Neural progenitor cell (in vitro differentiated cells): ENCODE measurements around the gene CNOT1. TPM values are rescaled to one million over a fixed set of nuclear protein-coding genes. Genes with fewer than 3 reads are reported as not detected.

Source experiments
- DNase-seq: peaks from one replicate; pipeline ENCODE4 v3.0.0-alpha.2; 2016; ENCODE audit warnings: low spot score
- H2AFZ ChIP-seq: fragments of 200-600 bp; sonication (generic); replicated peaks from 2 replicates; pipeline ENCODE4 v1.6.1; 2016; ENCODE audit warnings: antibody characterized with exemption
- H3F3A ChIP-seq: fragments of 200-600 bp; sonication (generic); 2 replicates; pipeline ENCODE4 v1.6.1; 2016; ENCODE audit warnings: antibody characterized with exemption, low read depth
- H3K27ac ChIP-seq: fragments of 200-600 bp; sonication (generic); 2 replicates; pipeline ENCODE4 v1.5.1; 2016; ENCODE audit warnings: mild to moderate bottlenecking
- H3K27me3 ChIP-seq: fragments of 200-600 bp; sonication (generic); 2 replicates; pipeline ENCODE4 v1.6.1; 2016; ENCODE audit warnings: mild to moderate bottlenecking, moderate library complexity
- H3K36me3 ChIP-seq: fragments of 200-600 bp; sonication (generic); 2 replicates; pipeline ENCODE4 v1.5.1; 2016
- H3K4me1 ChIP-seq: fragments of 200-600 bp; sonication (generic); 2 replicates; pipeline ENCODE4 v1.6.1; 2016; ENCODE audit warnings: mixed run types
- H3K4me2 ChIP-seq: fragments of 200-600 bp; sonication (generic); 2 replicates; pipeline ENCODE4 v1.6.1; 2016
- H3K4me3 ChIP-seq: fragments of 200-600 bp; sonication (generic); 2 replicates; pipeline ENCODE4 v1.5.1; 2016
- H3K79me2 ChIP-seq: fragments of 200-600 bp; sonication (generic); 2 replicates; pipeline ENCODE4 v1.6.1; 2016; ENCODE audit warnings: low read depth
- H3K9ac ChIP-seq: fragments of 200-600 bp; sonication (generic); 2 replicates; pipeline ENCODE4 v1.6.1; 2016
- H3K9me3 ChIP-seq: fragments of 200-600 bp; sonication (generic); 2 replicates; pipeline ENCODE4 v1.5.1; 2016; ENCODE audit warnings: low read depth
- H4K20me1 ChIP-seq: fragments of 200-600 bp; sonication (generic); 2 replicates; pipeline ENCODE4 v1.6.1; 2016; ENCODE audit warnings: low read depth
- H3K27ac Mint-ChIP-seq: 3 replicates; pipeline ENCODE4 v1.8.0; 2021; ENCODE audit warnings: mixed read lengths
- H3K27me3 Mint-ChIP-seq: 2 replicates; pipeline ENCODE4 v1.8.0; 2022; ENCODE audit warnings: low read depth, mild to moderate bottlenecking, inconsistent platforms, moderate library complexity, mixed read lengths; ENCODE audit not compliant: insufficient read depth
- H3K36me3 Mint-ChIP-seq: 3 replicates; pipeline ENCODE4 v1.8.0; 2021; ENCODE audit warnings: mixed read lengths
- H3K4me1 Mint-ChIP-seq: 3 replicates; pipeline ENCODE4 v1.8.0; 2021; ENCODE audit warnings: mixed read lengths
- H3K4me3 Mint-ChIP-seq: 3 replicates; pipeline ENCODE4 v1.8.0; 2021; ENCODE audit warnings: mild to moderate bottlenecking, moderate library complexity, mixed read lengths
- H3K9me3 Mint-ChIP-seq: 3 replicates; pipeline ENCODE4 v1.8.0; 2020; ENCODE audit warnings: mixed read lengths
- CTCF ChIP-seq: fragments of 200-600 bp; sonication (generic); IDR thresholded peaks from 2 replicates; pipeline ENCODE4 v1.5.1; 2017; ENCODE audit warnings: antibody characterized with exemption, mild to moderate bottlenecking
- EZH2 ChIP-seq: fragments of 200-600 bp; sonication (generic); IDR thresholded peaks from 2 replicates; pipeline ENCODE4 v1.6.1; 2017; ENCODE audit warnings: antibody characterized with exemption, mild to moderate bottlenecking, moderate library complexity
- EZH2phosphoT487 ChIP-seq: fragments of 200-600 bp; sonication (generic); IDR thresholded peaks from 2 replicates; pipeline ENCODE4 v1.6.1; 2017; ENCODE audit warnings: antibody characterized with exemption
- total RNA-seq: library from RNA; depleted of rRNA; stranded (reverse); fragments of >200 nt; gene quantifications from 2 replicates; pipeline ENCODE4 v1.2.3, GENCODE V29; 2015; ENCODE audit warnings: low replicate concordance

Gene CNOT1
- 222 and 241 TPM in 2 replicates for total RNA-seq

DNA sequence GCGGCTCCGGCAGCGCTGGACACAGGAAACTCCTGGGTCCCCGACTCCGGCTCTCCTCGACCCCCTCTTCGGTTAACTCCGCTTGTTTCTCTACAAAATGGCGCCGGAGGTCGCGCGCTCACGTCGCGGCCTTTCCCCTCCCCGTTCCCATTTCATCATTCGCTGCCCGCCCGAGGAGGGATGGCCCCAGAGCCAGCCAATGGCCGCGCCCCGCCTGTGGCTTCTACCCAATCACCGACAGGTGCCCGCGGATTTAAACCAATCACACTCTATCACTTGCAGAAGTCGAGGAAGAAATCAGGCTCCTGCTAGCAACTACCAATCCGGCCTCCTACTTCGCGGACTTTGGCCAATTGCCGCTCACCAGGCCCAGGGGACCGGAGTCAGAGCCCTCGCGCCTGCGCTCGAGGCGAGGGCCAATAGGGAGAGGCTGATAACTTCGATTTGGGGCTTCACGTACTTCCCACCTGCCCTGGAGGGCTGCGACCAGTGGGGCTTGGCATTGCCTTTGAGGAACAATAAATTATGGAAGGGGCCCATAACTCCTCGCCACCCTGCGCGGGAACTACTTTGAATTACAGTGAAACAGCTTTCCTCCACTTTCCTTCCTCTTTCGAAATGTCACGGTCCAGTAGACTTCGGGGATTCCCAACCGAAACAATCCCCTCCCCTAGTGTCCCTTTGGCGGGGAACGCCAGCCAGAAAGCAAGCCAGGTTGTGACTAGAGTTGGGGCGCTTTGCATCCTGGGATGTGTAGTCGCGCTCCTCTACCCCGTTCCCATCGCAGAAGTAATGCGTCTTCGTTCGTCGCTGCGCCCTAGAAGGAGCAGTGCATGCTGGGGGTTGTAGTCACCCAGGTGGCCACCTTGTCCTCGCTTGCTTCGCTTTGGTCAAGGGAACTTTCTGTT lies at the start of gene CNOT1:
Gene CNOT1, minus strand, starts transcription at position 94 of the 908 bp plus-strand sequence. CDS start 30,489 bp downstream, outside the sequence.
- H4K20me1 ChIP-seq = peaks cover 41% of the 10 kb centered on the region
- Mint-ChIP-seq H3K27ac (peak within 1 kb of the TSS; percentile 100), H3K9me3 (no peaks in the 10 kb centered on the region), H3K4me1 (peaks cover 14% of the 10 kb centered on the region), H3K36me3 (peaks cover 3% of the 10 kb centered on the region), H3K27me3 (peaks cover 9% of the 10 kb centered on the region), H3K4me3 (peak within 1 kb of the TSS; percentile 100)
- H3F3A ChIP-seq = no peaks in the 10 kb centered on the region
- H3K9me3 ChIP-seq = no peaks in the 10 kb centered on the region
- no peaks in the 10 kb centered on the region for H3K27me3 ChIP-seq
- peak within 1 kb of the TSS; percentile 91 for H3K4me3 ChIP-seq
- peak within 1 kb of the TSS; percentile 88 for H2AFZ ChIP-seq
- peaks cover 11% of the 10 kb centered on the region for H3K4me1 ChIP-seq
- H3K27ac ChIP-seq = peak within 1 kb of the TSS; percentile 94
- H3K79me2 ChIP-seq = peaks cover 47% of the 10 kb centered on the region
- H3K36me3 ChIP-seq = no peaks in the 10 kb centered on the region
- H3K4me2 ChIP-seq = peak within 1 kb of the TSS; percentile 98
- TF ChIP-seq CTCF (no peak), EZH2 (no peak), EZH2phosphoT487 (no peak)
- peak within 1 kb of the TSS; percentile 99 for H3K9ac ChIP-seq
- peak; percentile 98 for DNase-seq

DNA sequence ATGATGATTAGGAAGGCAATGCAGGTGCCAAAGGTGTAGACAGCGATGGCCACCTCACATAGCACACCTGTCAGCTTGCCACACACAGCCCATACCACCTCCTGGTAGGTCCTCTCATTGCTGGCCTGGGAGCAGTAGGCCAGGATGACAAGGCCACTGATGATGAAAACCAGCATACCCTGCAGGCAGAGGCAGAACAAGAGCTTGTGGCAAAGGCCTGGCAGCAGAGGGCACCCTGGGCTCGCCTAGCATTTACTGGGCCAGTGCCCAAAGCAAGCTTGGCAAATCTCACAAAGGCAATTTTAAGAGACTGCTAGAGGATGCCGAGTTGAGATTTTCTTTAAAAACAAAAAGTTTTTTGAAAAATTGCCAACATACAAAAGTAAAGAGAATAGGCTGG lies 49.1 kb upstream of the CNOT1 start:
- no peak overlapping the region for H2AFZ ChIP-seq
- H3K9me3 Mint-ChIP-seq = no peaks in the 10 kb centered on the region
- no peak overlapping the region for H3K27ac ChIP-seq
- H3K27me3 Mint-ChIP-seq = peaks cover 3% of the 10 kb centered on the region
- peaks cover 9% of the 10 kb centered on the region for H3K79me2 ChIP-seq
- no peak overlapping the region for H3K9ac ChIP-seq
- no peak overlapping the region for H3K4me2 ChIP-seq
- H3K36me3 Mint-ChIP-seq = peaks cover 5% of the 10 kb centered on the region
- peaks cover 6% of the 10 kb centered on the region for H3K4me1 Mint-ChIP-seq
- no peaks in the 10 kb centered on the region for H3F3A ChIP-seq
- no peak for DNase-seq
- TF ChIP-seq EZH2phosphoT487 (no peak), CTCF (no peak), EZH2 (no peak)
- no peak overlapping the region for H3K27ac Mint-ChIP-seq
- no peak overlapping the region for H3K4me3 ChIP-seq
- H3K4me1 ChIP-seq = no peaks in the 10 kb centered on the region
- no peaks in the 10 kb centered on the region for H3K27me3 ChIP-seq
- no peaks in the 10 kb centered on the region for H3K36me3 ChIP-seq
- no peaks in the 10 kb centered on the region for H4K20me1 ChIP-seq
- no peak overlapping the region for H3K4me3 Mint-ChIP-seq
- H3K9me3 ChIP-seq = no peaks in the 10 kb centered on the region

GRCh38 chr16:58678269-58678668 lies 48.6 kb upstream of the CNOT1 start:
- no peak for TF ChIP-seq EZH2phosphoT487
- TF ChIP-seq CTCF = no peak
- TF ChIP-seq EZH2 = no peak
- Mint-ChIP-seq H3K27me3 (peaks cover 3% of the 10 kb centered on the region), H3K4me1 (peaks cover 1% of the 10 kb centered on the region), H3K36me3 (peaks cover 5% of the 10 kb centered on the region), H3K9me3 (no peaks in the 10 kb centered on the region), H3K4me3 (no peak overlapping the region), H3K27ac (no peak overlapping the region)
- H3K27ac ChIP-seq = no peak overlapping the region
- no peaks in the 10 kb centered on the region for H3K4me1 ChIP-seq
- DNase-seq = no peak
- H3K9ac ChIP-seq = no peak overlapping the region
- no peaks in the 10 kb centered on the region for H3F3A ChIP-seq
- H2AFZ ChIP-seq = no peak overlapping the region
- H3K79me2 ChIP-seq = peaks cover 5% of the 10 kb centered on the region
- H3K36me3 ChIP-seq = no peaks in the 10 kb centered on the region
- no peak overlapping the region for H3K4me2 ChIP-seq
- H3K4me3 ChIP-seq = no peak overlapping the region
- no peaks in the 10 kb centered on the region for H3K9me3 ChIP-seq
- H3K27me3 ChIP-seq = no peaks in the 10 kb centered on the region
- no peaks in the 10 kb centered on the region for H4K20me1 ChIP-seq
